Common myeloid progenitor, CD34-positive (primary cell): ENCODE data around the gene TAOK2.

Experiments
- CTCF ChIA-PET: fragments of 350-600 bp; sonication (Branson Sonifier 250); formaldehyde crosslinking; loops from one replicate; lab custom pipeline; 2021; ENCODE audit warnings: antibody characterized with exemption; lab: Charles Lee
- POLR2A ChIA-PET: fragments of 350-600 bp; sonication (Branson Sonifier 250); formaldehyde crosslinking; loops from one replicate; lab custom pipeline; 2021; ENCODE audit warnings: antibody characterized with exemption; lab: Charles Lee
- DNase-seq, 3 donors: peaks; one replicate each; pipeline versions ENCODE4 v3.0.0 to v3.0.0-alpha.2; 2013
- H3K27ac ChIP-seq, 2 experiments: 1 replicate in 1 of 2; 2 replicates in 1 of 2; pipeline ENCODE4 v1.7.0; 2013; ENCODE audit warnings: inconsistent platforms in 2 of 2, low read length in 2 of 2, mild to moderate bottlenecking in 2 of 2, low read depth in 1 of 2, moderate library complexity in 1 of 2; ENCODE audit not compliant: severe bottlenecking in 2 of 2, insufficient read depth in 1 of 2, poor library complexity in 1 of 2
- H3K27me3 ChIP-seq, 5 experiments: replicated peaks in 2 of 5; 1 replicate in 3 of 5; 2 replicates in 2 of 5; pipeline versions ENCODE4 v1.6.1 to v1.7.0; 2013; ENCODE audit warnings: low read length in 4 of 5, mild to moderate bottlenecking in 2 of 5, moderate library complexity in 2 of 5, inconsistent platforms in 1 of 5; ENCODE audit not compliant: insufficient read depth in 5 of 5, control insufficient read depth in 4 of 5
- H3K36me3 ChIP-seq, 4 experiments: 1 replicate in 2 of 4; 2 replicates in 2 of 4; pipeline versions ENCODE4 v1.6.1 to v1.7.0; 2013; ENCODE audit warnings: low read length in 3 of 4, control low read depth in 1 of 4, mild to moderate bottlenecking in 1 of 4; ENCODE audit not compliant: control insufficient read depth in 4 of 4, insufficient read depth in 4 of 4
- H3K4me1 ChIP-seq, 4 experiments: 1 replicate in 3 of 4; 2 replicates in 1 of 4; pipeline versions ENCODE4 v1.6.1 to v1.7.1; 2013; ENCODE audit warnings: low read length in 3 of 4, mild to moderate bottlenecking in 3 of 4, control low read depth in 1 of 4, inconsistent platforms in 1 of 4, moderate library complexity in 1 of 4; ENCODE audit not compliant: control insufficient read depth in 4 of 4, insufficient read depth in 4 of 4; ENCODE audit errors: control extremely low read depth in 1 of 4
- H3K4me3 ChIP-seq, 7 experiments: 1 replicate in 4 of 7; 2 replicates in 3 of 7; pipeline versions ENCODE4 v1.5.1 to v1.7.0; 2013; ENCODE audit warnings: mild to moderate bottlenecking in 7 of 7, low read length in 6 of 7, moderate library complexity in 6 of 7, inconsistent platforms in 2 of 7, low read depth in 2 of 7, control low read depth in 1 of 7; ENCODE audit not compliant: insufficient read depth in 4 of 7, control insufficient read depth in 1 of 7; ENCODE audit errors: extremely low read depth in 1 of 7
- H3K9me3 ChIP-seq, 5 experiments: 1 replicate in 4 of 5; 2 replicates in 1 of 5; pipeline versions ENCODE4 v1.6.1 to v1.7.1; 2013; ENCODE audit warnings: low read length in 4 of 5, mild to moderate bottlenecking in 2 of 5, inconsistent platforms in 1 of 5, low read depth in 1 of 5, moderate library complexity in 1 of 5; ENCODE audit not compliant: control insufficient read depth in 4 of 5, insufficient read depth in 2 of 5; ENCODE audit errors: control extremely low read depth in 1 of 5
- WGBS: methylation state at CpG from one replicate; pipeline ENCODE4 v1.1.5; 2013; ENCODE audit not compliant: insufficient coverage; 5-methylcytosine and 5-hydroxymethylcytosine counted together

TAOK2 gene

DNA sequence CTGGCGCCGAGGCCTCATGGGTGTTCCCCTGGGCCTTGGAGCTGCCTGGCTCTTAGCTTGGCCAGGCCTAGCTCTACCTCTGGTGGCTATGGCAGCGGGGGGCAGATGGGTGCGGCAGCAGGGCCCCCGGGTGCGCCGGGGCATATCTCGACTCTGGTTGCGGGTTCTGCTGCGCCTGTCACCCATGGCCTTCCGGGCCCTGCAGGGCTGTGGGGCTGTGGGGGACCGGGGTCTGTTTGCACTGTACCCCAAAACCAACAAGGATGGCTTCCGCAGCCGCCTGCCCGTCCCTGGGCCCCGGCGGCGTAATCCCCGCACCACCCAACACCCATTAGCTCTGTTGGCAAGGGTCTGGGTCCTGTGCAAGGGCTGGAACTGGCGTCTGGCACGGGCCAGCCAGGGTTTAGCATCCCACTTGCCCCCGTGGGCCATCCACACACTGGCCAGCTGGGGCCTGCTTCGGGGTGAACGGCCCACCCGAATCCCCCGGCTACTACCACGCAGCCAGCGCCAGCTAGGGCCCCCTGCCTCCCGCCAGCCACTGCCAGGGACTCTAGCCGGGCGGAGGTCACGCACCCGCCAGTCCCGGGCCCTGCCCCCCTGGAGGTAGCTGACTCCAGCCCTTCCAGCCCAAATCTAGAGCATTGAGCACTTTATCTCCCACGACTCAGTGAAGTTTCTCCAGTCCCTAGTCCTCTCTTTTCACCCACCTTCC, 13.9 kb downstream of the TAOK2 start:
- Histone ChIP-seq H3K9me3 (no peaks in the 10 kb centered on the region), H3K27me3 (no peaks in the 10 kb centered on the region), H3K36me3 (peaks cover 18 to 99% (median 77%) of the 10 kb centered on the region in 4 experiments), H3K4me3 (no peak overlapping the region), H3K4me1 (no peaks in the 10 kb centered on the region), H3K27ac (no peak overlapping the region)
- POLR2A ChIA-PET, result no interaction called here
- 99% methylated on average over 28 of the region's 35 CpGs for WGBS
- DNase-seq, result no peak
- CTCF ChIA-PET, result interaction anchor here (1.1 to 1.5 kb wide), 3 partner anchors 10 to 19 kb away, joined by 3 to 5 read pairs (median 4); no protein-coding TSS in a partner anchor

DNA sequence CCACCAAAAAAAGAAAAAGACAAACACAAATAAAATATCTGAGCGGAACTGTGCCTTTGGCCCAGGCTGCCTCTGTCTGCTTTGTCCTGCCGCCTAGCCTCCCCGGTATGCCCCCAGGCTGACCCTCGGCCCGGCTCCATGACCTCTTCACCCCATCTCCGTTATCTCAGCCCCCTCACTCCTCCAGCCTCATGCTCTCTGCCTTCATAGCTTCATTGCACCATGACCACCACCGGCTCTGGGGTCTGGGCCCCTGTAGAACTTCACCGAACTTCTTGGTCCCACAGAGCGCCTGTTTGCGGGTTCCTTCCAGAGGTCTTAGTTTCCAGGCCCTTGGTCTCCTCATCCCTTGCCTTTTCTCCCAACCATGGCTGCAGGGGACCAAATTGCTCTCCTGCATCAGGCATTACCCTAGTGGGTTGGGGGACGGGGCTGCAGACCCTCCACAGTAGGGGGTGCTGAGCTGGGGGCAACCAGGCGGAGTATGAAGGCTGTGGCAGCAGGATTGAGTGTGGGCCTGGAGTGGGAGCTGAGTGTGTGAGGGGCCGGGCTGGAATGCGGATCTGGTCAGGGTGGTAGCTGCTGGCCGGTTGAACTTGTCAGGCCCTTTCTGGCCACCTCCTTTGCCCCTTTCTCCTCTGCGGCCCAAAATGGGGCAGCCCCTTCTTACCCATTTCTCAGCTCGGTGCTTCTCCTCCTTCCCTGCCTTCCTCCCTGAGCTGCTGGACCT, 14.8 kb downstream of the TAOK2 start:
- Histone ChIP-seq H3K27me3 (no peaks in the 10 kb centered on the region), H3K4me3 (no peak overlapping the region), H3K36me3 (peaks cover 18 to 99% (median 79%) of the 10 kb centered on the region in 4 experiments), H3K27ac (no peak overlapping the region), H3K4me1 (no peaks in the 10 kb centered on the region), H3K9me3 (no peaks in the 10 kb centered on the region)
- ChIA-PET CTCF (no interaction called here), POLR2A (no interaction called here)
- WGBS, result 98% methylated on average over 15 of the region's 17 CpGs
- no peak for DNase-seq

DNA sequence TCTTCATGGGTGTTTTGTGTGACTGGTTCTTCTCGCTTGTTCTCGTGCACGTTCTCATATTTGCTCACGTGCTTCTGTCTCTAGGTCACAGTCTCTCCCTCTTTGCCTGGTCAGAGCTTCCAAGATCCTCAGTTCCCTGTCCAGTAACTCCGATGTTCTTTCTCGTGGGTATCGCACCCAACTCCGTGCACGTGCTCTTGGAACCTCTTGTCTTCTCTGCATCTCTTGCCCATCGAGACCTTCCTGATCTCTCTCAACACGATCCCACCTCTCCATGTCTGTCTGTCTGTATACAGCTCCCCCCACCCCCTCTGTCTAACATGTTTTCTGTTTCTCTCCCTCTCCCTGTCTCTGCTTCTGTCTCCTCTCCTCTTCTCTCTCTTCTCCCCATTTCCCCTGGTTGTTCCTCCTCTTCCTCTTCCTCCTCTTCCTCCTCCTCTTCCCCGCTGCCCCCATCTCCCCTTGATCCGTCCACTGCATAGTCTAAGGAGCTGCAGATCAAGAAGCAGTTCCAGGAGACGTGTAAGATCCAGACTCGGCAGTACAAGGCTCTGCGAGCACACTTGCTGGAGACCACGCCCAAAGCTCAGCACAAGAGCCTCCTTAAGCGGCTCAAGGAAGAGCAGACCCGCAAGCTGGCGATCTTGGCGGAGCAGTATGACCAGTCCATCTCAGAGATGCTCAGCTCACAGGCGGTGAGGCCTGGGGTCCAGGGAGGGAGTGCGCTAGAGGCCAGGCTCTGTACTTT, 15.6 kb downstream of the TAOK2 start:
- H3K36me3 ChIP-seq, result peaks cover 15 to 97% (median 72%) of the 10 kb centered on the region in 4 experiments
- H3K4me1 ChIP-seq, result peaks cover 0 to 4% (median under 1%) of the 10 kb centered on the region in 4 experiments
- no peaks in the 10 kb centered on the region for H3K9me3 ChIP-seq
- ChIA-PET CTCF (interaction anchor here (0.8 kb wide), 1 partner anchor 14 kb away, joined by 3 read pairs; no protein-coding TSS in a partner anchor), POLR2A (interaction anchor here (0.5 kb wide), 1 partner anchor 53 kb away, joined by 3 read pairs; no protein-coding TSS in a partner anchor)
- no peak overlapping the region for H3K27ac ChIP-seq
- H3K4me3 ChIP-seq, result no peak overlapping the region
- 98% methylated on average over 18 of the region's 23 CpGs for WGBS
- DNase-seq, result no peak
- H3K27me3 ChIP-seq, result no peaks in the 10 kb centered on the region

DNA sequence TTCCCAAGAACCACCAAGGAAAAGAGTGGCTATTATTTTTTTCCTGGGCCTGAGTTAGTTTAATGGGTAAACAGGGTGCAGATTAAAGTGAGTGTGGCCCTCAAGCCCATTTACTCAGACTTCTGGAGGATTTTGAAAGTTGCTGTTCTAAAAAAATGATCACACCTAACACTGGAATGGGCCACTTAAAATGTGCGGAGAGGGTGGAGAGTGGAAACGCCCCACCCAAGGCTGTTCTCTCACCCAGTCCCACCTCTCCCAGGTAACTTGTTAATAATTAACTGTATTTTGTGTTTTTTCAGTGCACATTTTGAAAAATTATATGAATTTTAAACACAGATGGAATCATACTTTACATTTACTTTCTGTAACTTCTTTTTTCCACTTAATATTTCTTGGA, 16.4 kb downstream of the TAOK2 start:
- POLR2A ChIA-PET, result no interaction called here

DNA sequence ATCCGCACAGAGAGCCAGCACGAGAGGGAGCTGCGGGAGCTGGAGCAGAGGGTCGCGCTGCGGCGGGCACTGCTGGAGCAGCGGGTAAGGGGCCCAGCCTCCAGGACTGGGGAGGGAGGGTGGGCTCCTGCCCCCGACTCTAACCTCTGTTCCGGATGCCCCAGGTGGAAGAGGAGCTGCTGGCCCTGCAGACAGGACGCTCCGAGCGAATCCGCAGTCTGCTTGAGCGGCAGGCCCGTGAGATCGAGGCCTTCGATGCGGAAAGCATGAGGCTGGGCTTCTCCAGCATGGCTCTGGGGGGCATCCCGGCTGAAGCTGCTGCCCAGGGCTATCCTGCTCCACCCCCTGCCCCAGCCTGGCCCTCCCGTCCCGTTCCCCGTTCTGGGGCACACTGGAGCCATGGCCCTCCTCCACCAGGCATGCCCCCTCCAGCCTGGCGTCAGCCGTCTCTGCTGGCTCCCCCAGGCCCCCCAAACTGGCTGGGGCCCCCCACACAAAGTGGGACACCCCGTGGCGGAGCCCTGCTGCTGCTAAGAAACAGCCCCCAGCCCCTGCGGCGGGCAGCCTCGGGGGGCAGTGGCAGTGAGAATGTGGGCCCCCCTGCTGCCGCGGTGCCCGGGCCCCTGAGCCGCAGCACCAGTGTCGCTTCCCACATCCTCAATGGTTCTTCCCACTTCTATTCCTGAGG, 17.4 kb downstream of the TAOK2 start:
- WGBS, result 96% methylated on average over 22 of the region's 35 CpGs
- no peaks in the 10 kb centered on the region for H3K27me3 ChIP-seq
- POLR2A ChIA-PET, result no interaction called here
- peaks cover 0 to 21% (median 11%) of the 10 kb centered on the region in 4 experiments for H3K4me1 ChIP-seq
- no peak overlapping the region for H3K4me3 ChIP-seq
- CTCF ChIA-PET, result interaction anchor here (0.6 kb wide), 1 partner anchor 10 kb away, joined by 3 read pairs; no protein-coding TSS in a partner anchor
- no peak overlapping the region for H3K27ac ChIP-seq
- no peak for DNase-seq
- H3K36me3 ChIP-seq, result peaks cover 12 to 80% (median 55%) of the 10 kb centered on the region in 4 experiments
- H3K9me3 ChIP-seq, result no peaks in the 10 kb centered on the region

More for the DNA sequence above, 16.4 kb downstream of the TAOK2 start:
- Histone ChIP-seq H3K36me3 (peaks cover 15 to 89% (median 65%) of the 10 kb centered on the region in 4 experiments), H3K27ac (no peak overlapping the region), H3K9me3 (no peaks in the 10 kb centered on the region), H3K4me1 (peaks cover 0 to 12% (median 8%) of the 10 kb centered on the region in 4 experiments), H3K4me3 (no peak overlapping the region), H3K27me3 (no peaks in the 10 kb centered on the region)
- no peak for DNase-seq
- WGBS, result no CpG with 5 or more reads among the region's 2 CpGs
- CTCF ChIA-PET, result interaction anchor here (0.8 kb wide), 1 partner anchor 14 kb away, joined by 3 read pairs; no protein-coding TSS in a partner anchor

DNA sequence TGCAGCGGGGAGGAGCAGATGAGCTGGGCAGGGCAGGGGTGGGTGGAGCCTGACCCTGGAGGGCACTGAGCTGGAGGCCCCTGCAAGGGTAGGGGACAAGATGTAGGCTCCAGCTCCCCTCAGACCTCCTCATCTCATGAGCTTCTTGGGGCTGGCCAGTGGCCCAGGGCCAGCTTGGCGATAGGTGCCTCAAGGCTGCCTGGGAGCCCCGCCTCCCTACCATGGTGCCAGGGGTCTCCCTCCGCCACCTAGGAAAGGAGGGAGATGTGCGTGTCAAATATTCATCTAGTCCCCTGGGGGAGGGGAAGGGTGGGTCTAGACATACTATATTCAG, 17.9 kb downstream of the TAOK2 start:
- Histone ChIP-seq H3K9me3 (no peaks in the 10 kb centered on the region), H3K4me1 (peaks cover 0 to 25% (median 13%) of the 10 kb centered on the region in 4 experiments), H3K4me3 (no peak overlapping the region), H3K27me3 (no peaks in the 10 kb centered on the region), H3K27ac (no peak overlapping the region), H3K36me3 (peaks cover 12 to 74% (median 51%) of the 10 kb centered on the region in 4 experiments)
- 90% methylated on average over 2 of the region's 5 CpGs for WGBS
- no peak for DNase-seq
- CTCF ChIA-PET, result no interaction called here
- POLR2A ChIA-PET, result no interaction called here
